ENCODE results near the gene RETREG3.

DNA sequence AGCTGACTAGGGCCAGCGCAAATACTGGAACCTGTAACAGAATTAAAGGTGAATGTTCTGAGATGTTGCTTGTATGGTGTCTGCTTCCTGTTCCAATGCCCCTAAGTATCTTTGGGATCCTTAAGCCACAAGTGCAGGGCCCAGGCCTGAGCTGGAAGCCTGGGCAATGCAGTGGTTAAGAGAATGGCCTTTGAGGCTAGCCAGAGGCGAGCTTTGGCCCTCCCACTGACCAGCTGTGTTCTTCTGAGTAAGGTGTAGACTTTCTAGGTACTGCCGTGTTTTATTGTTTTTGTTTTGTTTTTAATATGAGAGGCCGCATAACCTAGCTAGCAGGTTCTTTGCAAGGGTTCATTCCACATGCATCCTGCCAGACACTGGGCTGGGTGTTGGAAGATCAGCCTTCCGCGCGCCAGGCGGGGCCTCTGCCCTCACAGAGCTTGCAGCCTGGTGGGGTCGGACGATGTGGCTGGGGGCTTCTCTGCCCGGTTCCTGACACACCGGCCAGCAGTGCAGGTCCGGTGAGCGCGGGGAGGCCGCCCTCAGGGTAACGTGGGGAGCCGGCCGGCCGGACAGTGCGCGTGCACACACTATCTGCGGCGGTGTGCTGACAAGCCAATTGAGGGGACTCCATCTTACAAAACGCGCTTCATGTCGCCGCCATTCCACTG is 42.8 kb downstream of the RETREG3 start:
- TF ChIP-seq POLR2A (IDR thresholded peaks at IDR 0.05; ENCODE audit: low read length) (no peak), CTCF (IDR thresholded peaks at IDR 0.05) (no peak), NR3C1 (IDR thresholded peaks at IDR 0.05) (no peak), HDAC2 (IDR thresholded peaks at IDR 0.05) (no peak)
